GM18868 (cell line): ENCODE measurements around the gene FGF5.
"Not testable (repeated sequence)": the region's sequence is repeated elsewhere in the genome, so short reads cannot be mapped to it uniquely, and the experiment has no call there.

Experiments
- ATAC-seq: cut with Tn5 transposase; IDR thresholded peaks from one replicate; pipeline ENCODE4 v1.9.1; 2021; ENCODE audit warnings: mild to moderate bottlenecking, moderate library complexity; ENCODE audit not compliant: unreplicated experiment

Gene FGF5

GRCh38 chr4:80290665-80291064, 24.2 kb downstream of the FGF5 start:
- not testable (repeated sequence) for ATAC-seq

- no peak for ATAC-seq
Observed at GRCh38 chr4:80294206-80294605, 27.7 kb downstream of the FGF5 start.

GRCh38 chr4:80295336-80295735, 28.9 kb downstream of the FGF5 start:
- no peak for ATAC-seq

- no peak for ATAC-seq
Observed at GRCh38 chr4:80295826-80296225, 29.4 kb downstream of the FGF5 start.

GRCh38 chr4:80301884-80302283, 35.4 kb downstream of the FGF5 start:
- ATAC-seq: no peak

- no peak for ATAC-seq
Observed at GRCh38 chr4:80302616-80303223, 36.3 kb downstream of the FGF5 start.

GRCh38 chr4:80305466-80305865, 39.0 kb downstream of the FGF5 start:
- no peak for ATAC-seq

- no peak for ATAC-seq
Observed at GRCh38 chr4:80306260-80306659, 39.8 kb downstream of the FGF5 start.

- no peak for ATAC-seq
Observed at GRCh38 chr4:80307183-80307735, 40.8 kb downstream of the FGF5 start.

- no peak for ATAC-seq
Observed at GRCh38 chr4:80307774-80308465, 41.5 kb downstream of the FGF5 start.

GRCh38 chr4:80308466-80308822, 42.0 kb downstream of the FGF5 start:
- no peak for ATAC-seq

GRCh38 chr4:80309294-80310004, 43.0 kb downstream of the FGF5 start:
- ATAC-seq: no peak

GRCh38 chr4:80311130-80311529, 44.7 kb downstream of the FGF5 start:
- ATAC-seq: no peak

GRCh38 chr4:80312124-80312523, 45.7 kb downstream of the FGF5 start:
- ATAC-seq: no peak

GRCh38 chr4:80313627-80314026, 47.2 kb downstream of the FGF5 start:
- ATAC-seq: no peak

- ATAC-seq: not testable (repeated sequence)
Observed at GRCh38 chr4:80315848-80316247, 49.4 kb downstream of the FGF5 start.

GRCh38 chr4:80321341-80321740, 54.9 kb downstream of the FGF5 start:
- no peak for ATAC-seq

GRCh38 chr4:80321776-80322175, 55.3 kb downstream of the FGF5 start:
- ATAC-seq: no peak

- ATAC-seq: no peak
Observed at GRCh38 chr4:80322716-80323115, 56.3 kb downstream of the FGF5 start.

GRCh38 chr4:80324171-80324570, 57.7 kb downstream of the FGF5 start:
- ATAC-seq: no peak

GRCh38 chr4:80331693-80332092, 65.2 kb downstream of the FGF5 start:
- ATAC-seq: no peak

- ATAC-seq: no peak
Observed at GRCh38 chr4:80333121-80333520, 66.7 kb downstream of the FGF5 start.
